SK-N-SH (cell line): ENCODE data around the gene PLXNA4. TPM values are rescaled to one million over a fixed set of nuclear protein-coding genes. Genes with fewer than 3 reads are reported as not detected.

Experiments
- CTCF ChIA-PET: fragments of 300-600, 350-600 bp; formaldehyde crosslinking; extraction: SDS; loops from one replicate; lab custom pipeline; 2021; lab: Yijun Ruan, JAX
- POLR2A ChIA-PET: fragments of 350-600 bp; sonication (Branson Sonifier 250); formaldehyde crosslinking; extraction: SDS; loops from one replicate; lab custom pipeline; 2020; ENCODE audit warnings: antibody characterized with exemption, inconsistent platforms; lab: Yijun Ruan, JAX
- DNase-seq: peaks from one replicate; pipeline ENCODE4 v3.0.0; 2012
- H2AFZ ChIP-seq: fragments of 200-600 bp; sonication (generic); 2 replicates; pipeline ENCODE4 v1.8.1; 2016; ENCODE audit warnings: antibody characterized with exemption, mild to moderate bottlenecking, low read depth
- H3F3A ChIP-seq: fragments of 200-600 bp; sonication (generic); replicated peaks from 2 replicates; pipeline ENCODE3; 2016; ENCODE audit warnings: antibody characterized with exemption, mild to moderate bottlenecking; ENCODE audit not compliant: insufficient read depth
- H3K27ac ChIP-seq, 2 experiments: fragments of 200-500 bp in 1 of 2; fragments of 200-600 bp in 1 of 2; sonication (Bioruptor generic) in 1 of 2; sonication (generic), shearing (Covaris generic) in 1 of 2; 2 replicates each; pipeline versions ENCODE4 v1.5.1 to v1.6.1; 2014 to 2016; ENCODE audit warnings: low read depth in 2 of 2, inconsistent platforms in 1 of 2, low read length in 1 of 2, mild to moderate bottlenecking in 1 of 2, mixed read lengths in 1 of 2
- H3K27me3 ChIP-seq: fragments of 200-600 bp; sonication (generic), shearing (Covaris generic); 2 replicates; pipeline ENCODE4 v1.6.1; 2016; ENCODE audit warnings: mixed run types; ENCODE audit not compliant: insufficient read depth
- H3K36me3 ChIP-seq, 2 experiments: fragments of 200-500 bp in 1 of 2; fragments of 200-600 bp in 1 of 2; sonication (Bioruptor generic) in 1 of 2; sonication (generic) in 1 of 2; replicated peaks in 1 of 2; 2 replicates each; pipeline versions ENCODE3 to v1.5.1; 2014 to 2016; ENCODE audit warnings: low read length in 1 of 2, mild to moderate bottlenecking in 1 of 2; ENCODE audit not compliant: insufficient read depth in 2 of 2, control insufficient read depth in 1 of 2
- H3K4me1 ChIP-seq, 2 experiments: fragments of 200-500 bp in 1 of 2; fragments of 200-600 bp in 1 of 2; sonication (Bioruptor generic) in 1 of 2; sonication (generic), shearing (Covaris generic) in 1 of 2; 2 replicates each; pipeline versions ENCODE4 v1.5.1 to v1.6.1; 2014 to 2016; ENCODE audit warnings: low read depth in 1 of 2, low read length in 1 of 2, mixed run types in 1 of 2; ENCODE audit not compliant: insufficient read depth in 2 of 2, control insufficient read depth in 1 of 2
- H3K4me2 ChIP-seq: fragments of 200-600 bp; sonication (generic), shearing (Covaris generic); 2 replicates; pipeline ENCODE4 v1.6.1; 2017; ENCODE audit warnings: mixed run types
- H3K4me3 ChIP-seq, 2 experiments: fragments of 200-500 bp in 1 of 2; fragments of 200-600 bp in 1 of 2; sonication (Bioruptor generic) in 1 of 2; sonication (generic), shearing (Covaris generic) in 1 of 2; 2 replicates each; pipeline versions ENCODE4 v1.5.1 to v1.8.1; 2014 to 2016; ENCODE audit warnings: low read depth in 2 of 2, inconsistent platforms in 1 of 2, low read length in 1 of 2, mild to moderate bottlenecking in 1 of 2, mixed read lengths in 1 of 2, moderate library complexity in 1 of 2
- H3K79me2 ChIP-seq: fragments of 200-600 bp; sonication (generic); 2 replicates; pipeline ENCODE4 v1.8.1; 2017; ENCODE audit warnings: mild to moderate bottlenecking; ENCODE audit not compliant: insufficient read depth
- H3K9ac ChIP-seq: fragments of 200-600 bp; sonication (generic); 2 replicates; pipeline ENCODE4 v1.6.1; 2017; ENCODE audit warnings: mixed run types
- H3K9me2 ChIP-seq: fragments of 200-600 bp; sonication (generic); 2 replicates; pipeline ENCODE4 v1.6.1; 2017; ENCODE audit warnings: mixed run types
- H3K9me3 ChIP-seq: fragments of 200-600 bp; sonication (generic); 2 replicates; pipeline ENCODE4 v1.6.1; 2017; ENCODE audit warnings: mixed run types, mild to moderate bottlenecking, moderate library complexity
- H4K20me1 ChIP-seq: fragments of 200-600 bp; sonication (generic); 2 replicates; pipeline ENCODE4 v1.6.1; 2017; ENCODE audit warnings: mild to moderate bottlenecking, mixed run types; ENCODE audit not compliant: insufficient read depth
- CHD2 ChIP-seq: fragments of 150-350 bp; IDR thresholded peaks from 2 replicates; pipeline ENCODE4 v1.6.1; 2018; ENCODE audit warnings: low read length; ENCODE audit not compliant: partially characterized antibody
- ELF1 ChIP-seq: IDR thresholded peaks from 2 replicates; pipeline ENCODE4 v1.4.0; 2012
- FOSL2 ChIP-seq: IDR thresholded peaks from 2 replicates; pipeline ENCODE4 v1.4.0; 2012; ENCODE audit warnings: low read depth, mild to moderate bottlenecking, moderate library complexity, borderline replicate concordance
- FOXM1 ChIP-seq: IDR thresholded peaks from 2 replicates; pipeline ENCODE4 v1.4.0; 2012; ENCODE audit warnings: low read depth, mild to moderate bottlenecking
- GABPA ChIP-seq: IDR thresholded peaks from 2 replicates; pipeline ENCODE4 v1.4.0; 2012; ENCODE audit warnings: low read depth, mild to moderate bottlenecking
- MEF2A ChIP-seq: IDR thresholded peaks from 2 replicates; pipeline ENCODE4 v1.4.0; 2012; ENCODE audit warnings: low read depth, borderline replicate concordance
- NRF1 ChIP-seq: IDR thresholded peaks from 2 replicates; pipeline ENCODE4 v1.6.1; 2012; ENCODE audit warnings: low read depth, mild to moderate bottlenecking, low read length
- POLR2AphosphoS5 ChIP-seq: IDR thresholded peaks from 2 replicates; pipeline ENCODE4 v1.6.1; 2012; ENCODE audit warnings: low read depth, low read length
- RAD21 ChIP-seq: IDR thresholded peaks from 2 replicates; pipeline ENCODE4 v1.6.1; 2012; ENCODE audit warnings: mild to moderate bottlenecking, low read length
- RCOR1 ChIP-seq: fragments of 150-350 bp; IDR thresholded peaks from 2 replicates; pipeline ENCODE4 v1.6.1; 2017; ENCODE audit warnings: antibody characterized with exemption, low read length
- RXRA ChIP-seq: IDR thresholded peaks from 2 replicates; pipeline ENCODE4 v1.4.0; 2012; ENCODE audit warnings: low read depth, mild to moderate bottlenecking, borderline replicate concordance
- SMC3 ChIP-seq: IDR thresholded peaks from 2 replicates; pipeline ENCODE4 v1.6.1; 2012; ENCODE audit warnings: low read depth, low read length, improper control_type of control experiment
- TCF12 ChIP-seq: IDR thresholded peaks from 2 replicates; pipeline ENCODE4 v1.4.0; 2012
- USF1 ChIP-seq: IDR thresholded peaks from 2 replicates; pipeline ENCODE4 v1.4.0; 2012; ENCODE audit warnings: low read depth, borderline replicate concordance
- YY1 ChIP-seq: IDR thresholded peaks from 2 replicates; pipeline ENCODE4 v1.4.0; 2012; ENCODE audit warnings: low read depth, mild to moderate bottlenecking
- WGBS: methylation state at CpG from one replicate; pipeline ENCODE4 v1.1.6; 2017; ENCODE audit warnings: low lambda C conversion rate; 5-methylcytosine and 5-hydroxymethylcytosine counted together
- polyA plus RNA-seq, 3 experiments: library from polyadenylated mRNA; depleted of rRNA; stranded (reverse); fragments of >200 nt; gene quantifications; 2 replicates each; pipeline ENCODE4 v1.2.3, GENCODE V29; 2012
- TF ChIP-seq, protein P1 (sequence below): IDR thresholded peaks from 2 replicates; pipeline ENCODE4 v1.4.0; 2012; ENCODE audit warnings: low read depth
- TF ChIP-seq, protein P2 (sequence below): IDR thresholded peaks from 2 replicates; pipeline ENCODE4; 2012
- TF ChIP-seq, protein P3 (sequence below): IDR thresholded peaks from 2 replicates; pipeline ENCODE4 v1.4.0; 2012; ENCODE audit warnings: low read depth, borderline replicate concordance

PLXNA4 gene
- polyA plus RNA-seq, 1 of the 3 experiments (the other 2 are of a cell fraction) = 2.4 TPM

GRCh38 chr7:132381742-132382472 is 194.4 kb downstream of the PLXNA4 start:
- no peaks in the 10 kb centered on the region for H3K36me3 ChIP-seq
- H3K27me3 ChIP-seq = no peaks in the 10 kb centered on the region
- H3K27ac ChIP-seq = peak overlapping the region in 1 of 2 experiments; percentile 70; a peak in 2 of 4 replicates
- ChIA-PET CTCF (interaction anchor here (0.5 to 1.2 kb wide), 4 partner anchors 10 to 62 kb away, joined by 3 to 5 read pairs (median 4); no protein-coding TSS in a partner anchor), POLR2A (no interaction called here)
- H3K9me3 ChIP-seq = no peaks in the 10 kb centered on the region
- no peaks in the 10 kb centered on the region for H3F3A ChIP-seq
- no peak overlapping the region for H3K4me2 ChIP-seq
- H2AFZ ChIP-seq = no peak overlapping the region
- no peaks in the 10 kb centered on the region for H4K20me1 ChIP-seq
- H3K9ac ChIP-seq = no peak overlapping the region
- peaks cover 0 to 59% of the 10 kb centered on the region in 2 experiments; a peak in 2 of 4 replicates for H3K4me1 ChIP-seq
- H3K4me3 ChIP-seq = no peak overlapping the region
- no peaks in the 10 kb centered on the region for H3K79me2 ChIP-seq
- TF ChIP-seq ELF1 (no peak), NRF1 (no peak), TCF12 (no peak), RXRA (no peak), FOSL2 (no peak), RAD21 (no peak), GABPA (no peak), RCOR1 (no peak), USF1 (no peak), POLR2AphosphoS5 (no peak), SMC3 (no peak), CHD2 (no peak), MEF2A (no peak), YY1 (no peak), FOXM1 (no peak)
- TF ChIP-seq, protein P1, sequence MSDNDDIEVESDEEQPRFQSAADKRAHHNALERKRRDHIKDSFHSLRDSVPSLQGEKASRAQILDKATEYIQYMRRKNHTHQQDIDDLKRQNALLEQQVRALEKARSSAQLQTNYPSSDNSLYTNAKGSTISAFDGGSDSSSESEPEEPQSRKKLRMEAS = no peak
- TF ChIP-seq, protein P2, sequence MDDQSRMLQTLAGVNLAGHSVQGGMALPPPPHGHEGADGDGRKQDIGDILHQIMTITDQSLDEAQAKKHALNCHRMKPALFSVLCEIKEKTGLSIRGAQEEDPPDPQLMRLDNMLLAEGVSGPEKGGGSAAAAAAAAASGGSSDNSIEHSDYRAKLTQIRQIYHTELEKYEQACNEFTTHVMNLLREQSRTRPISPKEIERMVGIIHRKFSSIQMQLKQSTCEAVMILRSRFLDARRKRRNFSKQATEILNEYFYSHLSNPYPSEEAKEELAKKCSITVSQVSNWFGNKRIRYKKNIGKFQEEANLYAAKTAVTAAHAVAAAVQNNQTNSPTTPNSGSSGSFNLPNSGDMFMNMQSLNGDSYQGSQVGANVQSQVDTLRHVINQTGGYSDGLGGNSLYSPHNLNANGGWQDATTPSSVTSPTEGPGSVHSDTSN = no peak
- TF ChIP-seq, protein P3, sequence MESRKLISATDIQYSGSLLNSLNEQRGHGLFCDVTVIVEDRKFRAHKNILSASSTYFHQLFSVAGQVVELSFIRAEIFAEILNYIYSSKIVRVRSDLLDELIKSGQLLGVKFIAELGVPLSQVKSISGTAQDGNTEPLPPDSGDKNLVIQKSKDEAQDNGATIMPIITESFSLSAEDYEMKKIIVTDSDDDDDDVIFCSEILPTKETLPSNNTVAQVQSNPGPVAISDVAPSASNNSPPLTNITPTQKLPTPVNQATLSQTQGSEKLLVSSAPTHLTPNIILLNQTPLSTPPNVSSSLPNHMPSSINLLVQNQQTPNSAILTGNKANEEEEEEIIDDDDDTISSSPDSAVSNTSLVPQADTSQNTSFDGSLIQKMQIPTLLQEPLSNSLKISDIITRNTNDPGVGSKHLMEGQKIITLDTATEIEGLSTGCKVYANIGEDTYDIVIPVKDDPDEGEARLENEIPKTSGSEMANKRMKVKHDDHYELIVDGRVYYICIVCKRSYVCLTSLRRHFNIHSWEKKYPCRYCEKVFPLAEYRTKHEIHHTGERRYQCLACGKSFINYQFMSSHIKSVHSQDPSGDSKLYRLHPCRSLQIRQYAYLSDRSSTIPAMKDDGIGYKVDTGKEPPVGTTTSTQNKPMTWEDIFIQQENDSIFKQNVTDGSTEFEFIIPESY = no peak
- DNase-seq = peak; percentile 41
- WGBS = 38% methylated on average over 9 of the region's 9 CpGs
- H3K9me2 ChIP-seq = no peaks in the 10 kb centered on the region
